HUES64 (cell line): ENCODE measurements around the gene TMPRSS3.
"Not testable (repeated sequence)": the region's sequence is repeated elsewhere in the genome, so short reads cannot be mapped to it uniquely, and the experiment has no call there.

Experiments
- H3K27ac ChIP-seq: 2 replicates; pipeline ENCODE4 v1.7.0; 2013; ENCODE audit warnings: low read depth, low read length, inconsistent platforms
- H3K27me3 ChIP-seq: 2 replicates; pipeline ENCODE4 v1.6.1; 2013; ENCODE audit warnings: mild to moderate bottlenecking, low read length; ENCODE audit not compliant: insufficient read depth
- H3K36me3 ChIP-seq: 2 replicates; pipeline ENCODE4 v1.6.1; 2013; ENCODE audit warnings: mild to moderate bottlenecking, low read length; ENCODE audit not compliant: insufficient read depth
- H3K4me1 ChIP-seq: 2 replicates; pipeline ENCODE4 v1.6.1; 2013; ENCODE audit warnings: mild to moderate bottlenecking, low read length, moderate library complexity; ENCODE audit not compliant: insufficient read depth
- H3K4me3 ChIP-seq: 2 replicates; pipeline ENCODE4 v1.5.1; 2013; ENCODE audit warnings: mild to moderate bottlenecking, low read length, moderate library complexity
- H3K9ac ChIP-seq: 2 replicates; pipeline ENCODE4 v1.6.1; 2013; ENCODE audit warnings: mild to moderate bottlenecking, low read depth, low read length
- H3K9me3 ChIP-seq: 2 replicates; pipeline ENCODE4 v1.6.1; 2013; ENCODE audit warnings: low read depth, low read length; ENCODE audit not compliant: insufficient read depth
- WGBS: fragments of 150-250, 120-280 bp; methylation state at CpG from one replicate; pipeline ENCODE4 v1.1.7; 2013; ENCODE audit warnings: missing lambda C conversion rate; 5-methylcytosine and 5-hydroxymethylcytosine counted together

The TMPRSS3 gene

GRCh38 chr21:42414928-42415769, 19.3 kb upstream of the TMPRSS3 start:
- Histone ChIP-seq H3K27ac (no peak overlapping the region), H3K36me3 (no peaks in the 10 kb centered on the region), H3K9ac (no peak overlapping the region), H3K9me3 (no peaks in the 10 kb centered on the region), H3K4me1 (0 out of 2 replicates have a peak, but pooled peaks cover 2% of the 10 kb centered on the region), H3K4me3 (no peak overlapping the region), H3K27me3 (no peaks in the 10 kb centered on the region; the same call in 1 of the 2 replicates)
- 63% methylated on average over 27 of the region's 27 CpGs for WGBS

GRCh38 chr21:42414553-42414927, 18.7 kb upstream of the TMPRSS3 start:
- no peaks in the 10 kb centered on the region; the same call in 1 of the 2 replicates for H3K27me3 ChIP-seq
- H3K9ac ChIP-seq = no peak overlapping the region
- H3K36me3 ChIP-seq = no peaks in the 10 kb centered on the region
- H3K4me3 ChIP-seq = no peak overlapping the region
- H3K9me3 ChIP-seq = no peaks in the 10 kb centered on the region
- no peak overlapping the region for H3K27ac ChIP-seq
- peaks cover 2% of the 10 kb centered on the region; the same call in 1 of the 2 replicates for H3K4me1 ChIP-seq
- WGBS = 94% methylated on average over 8 of the region's 8 CpGs

- H3K4me3 ChIP-seq = no peak overlapping the region
- H3K4me1 ChIP-seq = peaks cover 2% of the 10 kb centered on the region; the same call in 1 of the 2 replicates
- no peak overlapping the region for H3K9ac ChIP-seq
- no peaks in the 10 kb centered on the region for H3K36me3 ChIP-seq
- 91% methylated on average over 8 of the region's 8 CpGs for WGBS
- no peaks in the 10 kb centered on the region; the same call in 1 of the 2 replicates for H3K27me3 ChIP-seq
- no peaks in the 10 kb centered on the region for H3K9me3 ChIP-seq
- no peak overlapping the region for H3K27ac ChIP-seq
Measured at GRCh38 chr21:42414066-42414465, 18.2 kb upstream of the TMPRSS3 start.

GRCh38 chr21:42413500-42413899, 17.6 kb upstream of the TMPRSS3 start:
- Histone ChIP-seq H3K27ac (no peak overlapping the region), H3K36me3 (no peaks in the 10 kb centered on the region), H3K4me1 (peaks cover 2% of the 10 kb centered on the region; the same call in 1 of the 2 replicates), H3K4me3 (no peak overlapping the region), H3K9me3 (no peaks in the 10 kb centered on the region), H3K27me3 (no peaks in the 10 kb centered on the region; the same call in 1 of the 2 replicates), H3K9ac (no peak overlapping the region)
- 97% methylated on average over 4 of the region's 4 CpGs for WGBS

- WGBS = 91% methylated on average over 14 of the region's 14 CpGs
- no peaks in the 10 kb centered on the region for H3K9me3 ChIP-seq
- H3K27me3 ChIP-seq = no peaks in the 10 kb centered on the region; the same call in 1 of the 2 replicates
- H3K4me3 ChIP-seq = no peak overlapping the region
- no peak overlapping the region for H3K27ac ChIP-seq
- H3K9ac ChIP-seq = no peak overlapping the region
- peaks cover 2% of the 10 kb centered on the region; the same call in 1 of the 2 replicates for H3K4me1 ChIP-seq
- no peaks in the 10 kb centered on the region for H3K36me3 ChIP-seq
Measured at GRCh38 chr21:42413093-42413492, 17.2 kb upstream of the TMPRSS3 start.

GRCh38 chr21:42412636-42412933, 16.7 kb upstream of the TMPRSS3 start:
- Histone ChIP-seq H3K9ac (no peak overlapping the region), H3K4me1 (peaks cover 2% of the 10 kb centered on the region; the same call in 1 of the 2 replicates), H3K4me3 (no peak overlapping the region), H3K27me3 (no peaks in the 10 kb centered on the region), H3K27ac (no peak overlapping the region), H3K36me3 (no peaks in the 10 kb centered on the region), H3K9me3 (no peaks in the 10 kb centered on the region)
- WGBS = 92% methylated on average over 5 of the region's 5 CpGs

- no peak overlapping the region for H3K9ac ChIP-seq
- WGBS = 83% methylated on average over 21 of the region's 21 CpGs
Measured at GRCh38 chr21:42411891-42412635, 16.2 kb upstream of the TMPRSS3 start.

GRCh38 chr21:42411197-42411869, 15.5 kb upstream of the TMPRSS3 start:
- Histone ChIP-seq H3K36me3 (no peaks in the 10 kb centered on the region), H3K9me3 (no peaks in the 10 kb centered on the region), H3K4me1 (peaks cover 2% of the 10 kb centered on the region; the same call in 1 of the 2 replicates), H3K9ac (no peak overlapping the region), H3K27me3 (no peaks in the 10 kb centered on the region), H3K4me3 (no peak overlapping the region), H3K27ac (no peak overlapping the region)
- WGBS = 70% methylated on average over 6 of the region's 7 CpGs

More at GRCh38 chr21:42411891-42412635, 16.2 kb upstream of the TMPRSS3 start:
- Histone ChIP-seq H3K36me3 (no peaks in the 10 kb centered on the region), H3K4me1 (peaks cover 2% of the 10 kb centered on the region; the same call in 1 of the 2 replicates), H3K9me3 (no peaks in the 10 kb centered on the region), H3K27me3 (no peaks in the 10 kb centered on the region), H3K4me3 (no peak overlapping the region), H3K27ac (no peak overlapping the region)

GRCh38 chr21:42409366-42409765, 13.5 kb upstream of the TMPRSS3 start:
- Histone ChIP-seq H3K27me3 (no peaks in the 10 kb centered on the region), H3K36me3 (no peaks in the 10 kb centered on the region), H3K9me3 (no peaks in the 10 kb centered on the region), H3K27ac (no peak overlapping the region), H3K9ac (no peak overlapping the region), H3K4me1 (no peaks in the 10 kb centered on the region; the same call in 1 of the 2 replicates), H3K4me3 (no peak overlapping the region)
- WGBS = 89% methylated on average over 7 of the region's 7 CpGs

GRCh38 chr21:42408718-42409117, 12.9 kb upstream of the TMPRSS3 start:
- WGBS = 88% methylated on average over 3 of the region's 5 CpGs
- H3K9me3 ChIP-seq, H3K27ac ChIP-seq, H3K9ac ChIP-seq, H3K4me3 ChIP-seq, H3K4me1 ChIP-seq, H3K27me3 ChIP-seq, H3K36me3 ChIP-seq: not testable (repeated sequence)

- H3K4me1 ChIP-seq = no peaks in the 10 kb centered on the region; the same call in 1 of the 2 replicates
- no peaks in the 10 kb centered on the region for H3K27me3 ChIP-seq
- H3K27ac ChIP-seq = no peak overlapping the region
- H3K9ac ChIP-seq = no peak overlapping the region
- H3K4me3 ChIP-seq = no peak overlapping the region
- WGBS = 95% methylated on average over 5 of the region's 5 CpGs
- no peaks in the 10 kb centered on the region for H3K9me3 ChIP-seq
- no peaks in the 10 kb centered on the region for H3K36me3 ChIP-seq
Measured at GRCh38 chr21:42407476-42407875, 11.6 kb upstream of the TMPRSS3 start.
